Gastroesophageal sphincter (tissue), 4 donors: Measurements from ENCODE around the gene FLACC1. TPM values are rescaled to one million over a fixed set of nuclear protein-coding genes. Genes with fewer than 3 reads are reported as not detected.
A peak's percentile ranks its signal among the peaks of the same experiment; 100 is the strongest.

Source experiments
- ATAC-seq: fragments of 150-250 bp; one replicate; pipeline ENCODE4 v1.9.1; 2016; ENCODE audit warnings: mild to moderate bottlenecking, moderate library complexity
- H3K27ac ChIP-seq, 4 donors: fragments of 200-600 bp; sonication (generic) in 3 of 4; 1 replicate in 3 of 4; 2 replicates in 1 of 4; pipeline ENCODE4 v1.5.1; 2016 to 2019
- H3K27me3 ChIP-seq: fragments of 200-600 bp; sonication (generic); one replicate; pipeline ENCODE4 v1.5.1; 2019
- H3K36me3 ChIP-seq, 2 donors: fragments of 200-600 bp; sonication (generic); one replicate each; pipeline ENCODE4 v1.5.1; 2019; ENCODE audit warnings: control low read depth in 1 of 2
- H3K4me1 ChIP-seq, 3 donors: fragments of 200-600 bp; sonication (generic); 1 replicate in 2 of 3; 2 replicates in 1 of 3; pipeline ENCODE4 v1.5.1; 2016 to 2019; ENCODE audit warnings: control low read depth in 2 of 3
- H3K4me3 ChIP-seq, 2 donors: fragments of 200-600 bp; sonication (generic); one replicate each; pipeline ENCODE4 v1.5.1; 2019; ENCODE audit warnings: mild to moderate bottlenecking in 1 of 2, moderate library complexity in 1 of 2
- H3K9me3 ChIP-seq, 3 donors: fragments of 200-600 bp; sonication (generic); one replicate each; pipeline ENCODE4 v1.5.1; 2017 to 2019; ENCODE audit warnings: control low read depth in 2 of 3
- CTCF ChIP-seq, 4 experiments: fragments of 200-600 bp in 2 of 4; fragments of 450-650 bp in 2 of 4; sonication (generic) in 1 of 4; IDR thresholded peaks; one replicate each; pipeline ENCODE4 v1.5.1; 2017 to 2019; ENCODE audit warnings: antibody characterized with exemption in 4 of 4, mild to moderate bottlenecking in 2 of 4, moderate library complexity in 2 of 4
- EP300 ChIP-seq: sonication (generic); formaldehyde crosslinking; IDR thresholded peaks from one replicate; pipeline ENCODE4 v1.6.1; 2017; ENCODE audit warnings: antibody characterized with exemption, mild to moderate bottlenecking
- POLR2A ChIP-seq, 2 donors: fragments of 450-650 bp; IDR thresholded peaks; one replicate each; pipeline ENCODE4 v1.6.1; 2017; ENCODE audit warnings: antibody characterized with exemption in 2 of 2, mild to moderate bottlenecking in 2 of 2, moderate library complexity in 1 of 2
- POLR2AphosphoS5 ChIP-seq: sonication (generic); formaldehyde crosslinking; IDR thresholded peaks from one replicate; pipeline ENCODE4 v1.6.1; 2017; ENCODE audit warnings: antibody characterized with exemption
- WGBS, 2 donors: methylation state at CpG; one replicate each; pipeline ENCODE4 v1.1.5; 2018; ENCODE audit warnings: low coverage in 1 of 2; 5-methylcytosine and 5-hydroxymethylcytosine counted together
- total RNA-seq, 4 donors: library from RNA; depleted of rRNA; stranded (reverse); fragments of >200 nt; gene quantifications; one replicate each; pipeline ENCODE4 v1.1.0, GENCODE V29; 2016

FLACC1 gene
- total RNA-seq, 4 donors from 2014 or later = 1.1 to 3.8 (median 3.2) TPM

GRCh38 chr2:201402651-201403562 lies 45.8 kb upstream of the FLACC1 start:
- Histone ChIP-seq H3K4me3 (no peak overlapping the region), H3K4me1 (peaks cover 24 to 73% (median 31%) of the 10 kb centered on the region in 3 donors), H3K9me3 (no peaks in the 10 kb centered on the region), H3K27ac (peak overlapping the region in 3 of 4 donors; percentile 5 to 67 (median 34)), H3K36me3 (peaks cover 3 to 10% of the 10 kb centered on the region in 2 donors), H3K27me3 (no peaks in the 10 kb centered on the region)
- TF ChIP-seq POLR2AphosphoS5 (no peak), CTCF (IDR thresholded peaks at IDR 0.05) (no peak), EP300 (no peak), POLR2A (IDR thresholded peaks at IDR 0.05) (no peak)
- ATAC-seq = no peak
- WGBS, 2 donors = 74 to 76% methylated on average over 5 to 6 of the region's 6 CpGs

GRCh38 chr2:201401815-201402214 lies 44.7 kb upstream of the FLACC1 start:
- Histone ChIP-seq H3K27ac (no peak overlapping the region), H3K36me3 (peaks cover 8 to 21% of the 10 kb centered on the region in 2 donors), H3K4me3 (no peak overlapping the region), H3K9me3 (no peaks in the 10 kb centered on the region), H3K27me3 (no peaks in the 10 kb centered on the region), H3K4me1 (peaks cover 20 to 62% (median 29%) of the 10 kb centered on the region in 3 donors)
- no peak for ATAC-seq
- TF ChIP-seq CTCF (IDR thresholded peaks at IDR 0.05) (no peak), POLR2AphosphoS5 (no peak), EP300 (no peak), POLR2A (IDR thresholded peaks at IDR 0.05) (no peak)
- WGBS, 2 donors = 64 to 83% methylated on average over 3 of the region's 3 CpGs

- Histone ChIP-seq H3K4me1 (peaks cover 0 to 12% (median 6%) of the 10 kb centered on the region in 3 donors), H3K27me3 (no peaks in the 10 kb centered on the region), H3K36me3 (peaks cover 16 to 71% of the 10 kb centered on the region in 2 donors), H3K4me3 (no peak overlapping the region), H3K9me3 (no peaks in the 10 kb centered on the region), H3K27ac (no peak overlapping the region)
- TF ChIP-seq POLR2AphosphoS5 = no peak
- TF ChIP-seq CTCF (IDR thresholded peaks at IDR 0.05) = no peak
- no peak for TF ChIP-seq EP300
- no peak for TF ChIP-seq POLR2A (IDR thresholded peaks at IDR 0.05)
- 73 to 80% methylated on average over 8 of the region's 8 CpGs for WGBS, 2 donors
- ATAC-seq = no peak
Measured at GRCh38 chr2:201396595-201396994, 39.5 kb upstream of the FLACC1 start.

GRCh38 chr2:201383136-201383535 lies 26.0 kb upstream of the FLACC1 start:
- ATAC-seq = peak; percentile 31
- TF ChIP-seq POLR2A (IDR thresholded peaks at IDR 0.05) (no peak), CTCF (IDR thresholded peaks at IDR 0.05) (no peak), EP300 (no peak), POLR2AphosphoS5 (no peak)
- Histone ChIP-seq H3K36me3 (peaks cover 0 to 92% of the 10 kb centered on the region in 2 donors), H3K27me3 (no peaks in the 10 kb centered on the region), H3K27ac (no peak overlapping the region), H3K9me3 (no peaks in the 10 kb centered on the region), H3K4me3 (no peak overlapping the region), H3K4me1 (no peaks in the 10 kb centered on the region)
- WGBS, 2 donors = 63% methylated on average over 1 of the region's 1 CpG; no CpG with 5 or more reads in 1 of the 2 donors
